H1 (cell line): ENCODE data around the gene TSGA10. TPM values are rescaled to one million over a fixed set of nuclear protein-coding genes. Genes with fewer than 3 reads are reported as not detected.

ENCODE experiments used
- polyA plus RNA-seq, 7 experiments: library from polyadenylated mRNA; depleted of rRNA in 3 of 7; stranded (reverse) in 5 of 7; unstranded in 2 of 7; fragments of >200 nt in 5 of 7; fragments of 200-250 nt in 2 of 7; gene quantifications; 1 replicate in 5 of 7; 2 replicates in 1 of 7; 4 replicates in 1 of 7; pipeline versions ENCODE4 v1.2.1 to v1.2.3, GENCODE V29; 2011 to 2013; ENCODE audit warnings: missing spikeins in 2 of 7, mixed read lengths in 2 of 7
- small RNA-seq: library from polyadenylated mRNA; stranded (forward); fragments of <200 nt; extraction: miRNeasy Mini kit (QIAGEN cat#:217004); gene quantifications from one replicate; pipeline ENCODE3, GENCODE V24; 2013; ENCODE audit not compliant: insufficient read depth
- total RNA-seq: library from RNA; stranded (reverse); fragmentation: NEBNext Ultra II Directional; extraction: Animal tissue kit (Norgen Biotek cat#: 25700); gene quantifications from 2 replicates; pipeline ENCODE4 v1.2.1, GENCODE V29; 2021

The TSGA10 gene
- total and polyA plus RNA-seq, 2 of the 8 experiments (the other 6 are each of a cell fraction or from before 2014, with no cell fraction given): 2.2 to 7.4 TPM

Small RNAs within 50 kb of the gene (small RNA-seq; reads per million reads assigned to genes)
- gene AC092587.1: not detected

Other genes starting within 250 kb of the TSGA10 start
- gene CRACDL, start 218.7 kb downstream of the TSGA10 start, total RNA-seq: 0.07 and 0.50 TPM in 2 replicates
- gene CRACDL, start 218.7 kb downstream of the TSGA10 start, polyA plus RNA-seq (2011; rRNA removed): 0.25 and 0.38 TPM in 2 replicates
- gene C2orf15, start 13.2 kb downstream of the TSGA10 start, total RNA-seq: 5.5 and 6.5 TPM in 2 replicates
- 3.0 and 3.6 TPM in 2 replicates for gene C2orf15, start 13.2 kb downstream of the TSGA10 start, polyA plus RNA-seq (2011; rRNA removed)
- gene LIPT1, start within 50 bp of the TSGA10 start, total RNA-seq: 8.8 and 10.9 TPM in 2 replicates
- gene LIPT1, start within 50 bp of the TSGA10 start, polyA plus RNA-seq (2011; rRNA removed): 6.1 and 8.0 TPM in 2 replicates
- 31.7 and 36.2 TPM in 2 replicates for gene MITD1, start 26.1 kb upstream of the TSGA10 start, total RNA-seq
- gene MITD1, start 26.1 kb upstream of the TSGA10 start, polyA plus RNA-seq (2011; rRNA removed): 8.9 and 15.2 TPM in 2 replicates
- gene MRPL30, start 26.2 kb upstream of the TSGA10 start, total RNA-seq: 43.4 and 46.2 TPM in 2 replicates
- gene MRPL30, start 26.2 kb upstream of the TSGA10 start, polyA plus RNA-seq (2011; rRNA removed): 15.5 and 22.3 TPM in 2 replicates
- gene LYG2, start 100.7 kb upstream of the TSGA10 start, total RNA-seq: not detected in 2 replicates
- gene LYG2, start 100.7 kb upstream of the TSGA10 start, polyA plus RNA-seq (2011; rRNA removed): not detected in 2 replicates
- gene LYG1, start 146.3 kb upstream of the TSGA10 start, total RNA-seq: 0.86 TPM in 1 of 2 replicates, not detected in the other
- gene LYG1, start 146.3 kb upstream of the TSGA10 start, polyA plus RNA-seq (2011; rRNA removed): 0.60 and 0.68 TPM in 2 replicates
- gene TXNDC9, start 181.4 kb upstream of the TSGA10 start, total RNA-seq: 33.0 and 35.6 TPM in 2 replicates
- gene TXNDC9, start 181.4 kb upstream of the TSGA10 start, polyA plus RNA-seq (2011; rRNA removed): 9.5 and 12.9 TPM in 2 replicates
- gene EIF5B, start 182.4 kb upstream of the TSGA10 start, total RNA-seq: 62.9 and 64.5 TPM in 2 replicates
- 9.4 and 10.7 TPM in 2 replicates for gene EIF5B, start 182.4 kb upstream of the TSGA10 start, polyA plus RNA-seq (2011; rRNA removed)